Measurements from ENCODE around the gene TFPI. TPM values are rescaled to one million over a fixed set of nuclear protein-coding genes. Genes with fewer than 3 reads are reported as not detected.

Gene TFPI
- polyA plus RNA-seq, 4 donors, result 41.9 to 53.9 (median 47.7) TPM

- DNase-seq (ENCODE audit: low read depth in 4 of 4, low spot score in 3 of 4), result no peak
These were observed 47.8 kb downstream of the TFPI start for GRCh38 chr2:187506416-187506815.

GRCh38 chr2:187505065-187505672 lies 49.1 kb downstream of the TFPI start:
- DNase-seq (ENCODE audit: low read depth in 4 of 4, low spot score in 3 of 4), result no peak

- no peak for DNase-seq (ENCODE audit: low read depth in 4 of 4, low spot score in 3 of 4)
These were observed 49.8 kb downstream of the TFPI start for GRCh38 chr2:187504312-187504921.

- no peak for DNase-seq (ENCODE audit: low read depth in 4 of 4, low spot score in 3 of 4)
These were observed 50.5 kb downstream of the TFPI start for GRCh38 chr2:187503700-187504099.

GRCh38 chr2:187502467-187502866 lies 51.8 kb downstream of the TFPI start:
- DNase-seq (ENCODE audit: low read depth in 4 of 4, low spot score in 3 of 4), result no peak

- DNase-seq (ENCODE audit: low read depth in 4 of 4, low spot score in 3 of 4), result no peak
These were observed 53.5 kb downstream of the TFPI start for GRCh38 chr2:187500585-187501359.

GRCh38 chr2:187499941-187500532 lies 54.2 kb downstream of the TFPI start:
- DNase-seq (ENCODE audit: low read depth in 4 of 4, low spot score in 3 of 4), result peak; percentile 19 to 43 (median 25)

- no peak for DNase-seq (ENCODE audit: low read depth in 4 of 4, low spot score in 3 of 4)
These were observed 56.3 kb downstream of the TFPI start for GRCh38 chr2:187497858-187498463.

GRCh38 chr2:187497140-187497539 lies 57.1 kb downstream of the TFPI start:
- no peak for DNase-seq (ENCODE audit: low read depth in 4 of 4, low spot score in 3 of 4)

- no peak for DNase-seq (ENCODE audit: low read depth in 4 of 4, low spot score in 3 of 4)
These were observed 58.9 kb downstream of the TFPI start for GRCh38 chr2:187495324-187495723.

- no peak for DNase-seq (ENCODE audit: low read depth in 4 of 4, low spot score in 3 of 4)
These were observed 60.2 kb downstream of the TFPI start for GRCh38 chr2:187493877-187494568.

- DNase-seq (ENCODE audit: low read depth in 4 of 4, low spot score in 3 of 4), result no peak
These were observed 61.1 kb downstream of the TFPI start for GRCh38 chr2:187493180-187493579.

- no peak for DNase-seq (ENCODE audit: low read depth in 4 of 4, low spot score in 3 of 4)
These were observed 68.0 kb downstream of the TFPI start for GRCh38 chr2:187486241-187486640.

- DNase-seq (ENCODE audit: low read depth in 4 of 4, low spot score in 3 of 4), result no peak
These were observed 68.7 kb downstream of the TFPI start for GRCh38 chr2:187485523-187485922.

- no peak for DNase-seq (ENCODE audit: low read depth in 4 of 4, low spot score in 3 of 4)
These were observed 70.7 kb downstream of the TFPI start for GRCh38 chr2:187483537-187483936.

GRCh38 chr2:187482796-187483195 lies 71.4 kb downstream of the TFPI start:
- DNase-seq (ENCODE audit: low read depth in 4 of 4, low spot score in 3 of 4), result no peak

GRCh38 chr2:187481543-187481942 lies 72.7 kb downstream of the TFPI start:
- DNase-seq (ENCODE audit: low read depth in 4 of 4, low spot score in 3 of 4), result no peak

- DNase-seq (ENCODE audit: low read depth in 4 of 4, low spot score in 3 of 4), result no peak
These were observed 75.5 kb downstream of the TFPI start for GRCh38 chr2:187478719-187479118.

GRCh38 chr2:187477051-187477450 lies 77.2 kb downstream of the TFPI start:
- DNase-seq (ENCODE audit: low read depth in 4 of 4, low spot score in 3 of 4), result no peak

- no peak for DNase-seq (ENCODE audit: low read depth in 4 of 4, low spot score in 3 of 4)
These were observed 78.6 kb downstream of the TFPI start for GRCh38 chr2:187475499-187476248.
